ENCODE data around the gene DNM3.

GRCh38 chr1:171863531-171863930, 22.2 kb downstream of the DNM3 start:
- TF ChIP-seq CTCF (IDR thresholded peaks at IDR 0.05; ENCODE audit: insufficient read depth, low read depth, low read length) (no peak), EZH2 (IDR thresholded peaks at IDR 0.05; ENCODE audit: insufficient read depth, low read length) (no peak)
